Fibroblast of lung (primary cell): ENCODE measurements around the gene STXBP6. TPM values are rescaled to one million over a fixed set of nuclear protein-coding genes. Genes with fewer than 3 reads are reported as not detected.

Experiments
- DNase-seq, 2 donors: peaks; one replicate each; pipeline versions ENCODE4 v3.0.0 to v3.0.0-alpha.2; 2010; ENCODE audit warnings: low read depth in 2 of 2
- H2AFZ ChIP-seq: 2 replicates; pipeline ENCODE4 v1.5.1; 2012; ENCODE audit warnings: low read length, control low read depth, inconsistent platforms
- H3K27ac ChIP-seq: 2 replicates; pipeline ENCODE4 v1.5.1; 2011; ENCODE audit warnings: low read length, control low read depth; ENCODE audit not compliant: insufficient read depth
- H3K27me3 ChIP-seq: 2 replicates; pipeline ENCODE4 v1.5.1; 2011; ENCODE audit warnings: mild to moderate bottlenecking, low read length; ENCODE audit not compliant: control insufficient read depth, insufficient read depth
- H3K36me3 ChIP-seq: 2 replicates; pipeline ENCODE4 v1.5.1; 2011; ENCODE audit warnings: low read length; ENCODE audit not compliant: control insufficient read depth, insufficient read depth
- H3K4me1 ChIP-seq: 2 replicates; pipeline ENCODE4 v1.5.1; 2011; ENCODE audit warnings: low read length; ENCODE audit not compliant: control insufficient read depth, insufficient read depth; ENCODE audit errors: extremely low read depth
- H3K4me2 ChIP-seq: 2 replicates; pipeline ENCODE4 v1.5.1; 2011; ENCODE audit warnings: low read length, control low read depth; ENCODE audit not compliant: insufficient read depth; ENCODE audit errors: extremely low read depth
- H3K4me3 ChIP-seq, 4 experiments: fragments of 200-600 bp in 1 of 4; sonication (generic) in 1 of 4; replicated peaks in 1 of 4; 2 replicates each; pipeline ENCODE4 v1.5.1; 2011 to 2016; ENCODE audit warnings: low read length in 4 of 4, low read depth in 3 of 4, mild to moderate bottlenecking in 3 of 4, control low read depth in 2 of 4, inconsistent platforms in 1 of 4, mixed read lengths in 1 of 4; ENCODE audit not compliant: insufficient read depth in 1 of 4; ENCODE audit errors: control extremely low read depth in 1 of 4
- H3K79me2 ChIP-seq: 2 replicates; pipeline ENCODE4 v1.5.1; 2012; ENCODE audit warnings: mild to moderate bottlenecking, low read length, inconsistent platforms; ENCODE audit not compliant: control insufficient read depth, insufficient read depth
- H3K9ac ChIP-seq: 2 replicates; pipeline ENCODE4 v1.5.1; 2011; ENCODE audit warnings: mild to moderate bottlenecking, low read length, control low read depth; ENCODE audit not compliant: insufficient read depth
- H3K9me3 ChIP-seq: 2 replicates; pipeline ENCODE4 v1.5.1; 2012; ENCODE audit warnings: low read depth, low read length; ENCODE audit not compliant: control insufficient read depth, insufficient read depth
- H4K20me1 ChIP-seq: 2 replicates; pipeline ENCODE4 v1.5.1; 2011; ENCODE audit warnings: low read length; ENCODE audit not compliant: control insufficient read depth, insufficient read depth; ENCODE audit errors: extremely low read depth
- EZH2 ChIP-seq: IDR thresholded peaks from 2 replicates; pipeline ENCODE4 v1.5.1; 2012; ENCODE audit warnings: low read length, control low read depth, mild to moderate bottlenecking; ENCODE audit errors: missing control alignments
- polyA plus RNA-seq, 2 donors: library from polyadenylated mRNA; depleted of rRNA in 1 of 2; stranded (reverse) in 1 of 2; unstranded in 1 of 2; fragments of >200 nt; gene quantifications; 2 replicates each; pipeline ENCODE4 v1.2.1, GENCODE V29; 2011 to 2012; ENCODE audit warnings: missing spikeins in 1 of 2
- total RNA-seq: library from RNA; depleted of rRNA; stranded (reverse); fragments of >200 nt; gene quantifications from 2 replicates; pipeline ENCODE4 v1.2.1, GENCODE V29; 2014
- TF ChIP-seq, protein P1 (sequence below), 2 donors: IDR thresholded peaks in 1 of 2; conservative IDR thresholded peaks in 1 of 2; 1 replicate in 1 of 2; 2 replicates in 1 of 2; pipeline ENCODE4 v1.5.1; 2011 to 2012; ENCODE audit warnings: low read length in 2 of 2, control low read depth in 1 of 2, inconsistent platforms in 1 of 2, low read depth in 1 of 2, mild to moderate bottlenecking in 1 of 2

STXBP6 gene
- total and polyA plus RNA-seq, 2 donors (not counting 1 experiment from before 2014, with no cell fraction given) = 4.5 to 17.8 TPM

DNA sequence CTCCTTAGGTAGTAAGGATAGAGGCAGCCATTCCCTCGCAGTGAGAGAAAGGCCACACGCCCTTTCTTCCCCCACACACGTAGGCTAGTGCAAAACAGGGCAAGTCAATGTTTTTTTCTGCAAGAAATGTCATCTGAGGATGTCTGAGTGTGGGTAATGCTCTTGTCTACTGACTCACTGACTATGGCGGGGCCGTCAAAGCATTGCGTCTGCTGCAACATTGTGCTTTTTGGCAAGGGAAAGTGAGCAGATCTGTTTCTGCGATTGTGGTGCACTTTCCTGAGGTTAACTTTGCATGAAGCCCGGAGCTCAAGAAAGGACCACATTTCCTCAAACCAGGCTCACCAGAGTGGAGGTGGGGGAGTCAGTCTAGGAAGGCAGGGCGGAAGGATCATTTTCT lies 234.4 kb downstream of the STXBP6 start:
- Histone ChIP-seq H3K9me3 (no peaks in the 10 kb centered on the region), H3K9ac (no peak overlapping the region), H3K27me3 (no peaks in the 10 kb centered on the region), H3K4me3 (no peak overlapping the region), H3K4me1 (no peaks in the 10 kb centered on the region), H3K27ac (no peak overlapping the region), H3K4me2 (no peak overlapping the region), H3K79me2 (no peaks in the 10 kb centered on the region), H3K36me3 (no peaks in the 10 kb centered on the region), H2AFZ (no peak overlapping the region), H4K20me1 (no peaks in the 10 kb centered on the region)
- TF ChIP-seq, protein P1, sequence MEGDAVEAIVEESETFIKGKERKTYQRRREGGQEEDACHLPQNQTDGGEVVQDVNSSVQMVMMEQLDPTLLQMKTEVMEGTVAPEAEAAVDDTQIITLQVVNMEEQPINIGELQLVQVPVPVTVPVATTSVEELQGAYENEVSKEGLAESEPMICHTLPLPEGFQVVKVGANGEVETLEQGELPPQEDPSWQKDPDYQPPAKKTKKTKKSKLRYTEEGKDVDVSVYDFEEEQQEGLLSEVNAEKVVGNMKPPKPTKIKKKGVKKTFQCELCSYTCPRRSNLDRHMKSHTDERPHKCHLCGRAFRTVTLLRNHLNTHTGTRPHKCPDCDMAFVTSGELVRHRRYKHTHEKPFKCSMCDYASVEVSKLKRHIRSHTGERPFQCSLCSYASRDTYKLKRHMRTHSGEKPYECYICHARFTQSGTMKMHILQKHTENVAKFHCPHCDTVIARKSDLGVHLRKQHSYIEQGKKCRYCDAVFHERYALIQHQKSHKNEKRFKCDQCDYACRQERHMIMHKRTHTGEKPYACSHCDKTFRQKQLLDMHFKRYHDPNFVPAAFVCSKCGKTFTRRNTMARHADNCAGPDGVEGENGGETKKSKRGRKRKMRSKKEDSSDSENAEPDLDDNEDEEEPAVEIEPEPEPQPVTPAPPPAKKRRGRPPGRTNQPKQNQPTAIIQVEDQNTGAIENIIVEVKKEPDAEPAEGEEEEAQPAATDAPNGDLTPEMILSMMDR (conservative IDR thresholded peaks at IDR 0.05 in 1 of 2, IDR thresholded peaks at IDR 0.05 in 1 of 2; ENCODE audit: low read depth in 1 of 2, low read length in 2 of 2) = no peak
- no peak for TF ChIP-seq EZH2
- no peak for DNase-seq

DNA sequence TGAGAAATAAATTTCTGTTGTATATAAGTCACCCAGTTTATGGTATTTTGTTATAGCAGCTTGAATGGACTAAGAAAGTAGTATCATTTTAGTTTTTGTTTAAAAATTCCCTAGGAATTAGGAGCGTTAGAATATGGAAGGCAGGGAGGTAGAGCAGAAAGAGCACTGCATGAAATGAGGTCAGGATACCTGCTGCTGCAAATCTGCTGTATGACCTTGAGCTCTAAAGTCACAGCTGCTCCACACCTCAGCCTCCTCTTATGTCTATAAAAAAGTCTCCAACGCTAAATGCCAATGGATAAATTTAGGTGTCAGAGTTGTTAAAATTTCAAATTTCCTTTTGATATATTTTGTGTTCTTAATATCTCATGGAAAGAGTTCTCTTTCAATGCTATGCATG lies 235.0 kb downstream of the STXBP6 start:
- Histone ChIP-seq H3K27me3 (no peaks in the 10 kb centered on the region), H3K4me2 (no peak overlapping the region), H3K27ac (no peak overlapping the region), H3K79me2 (no peaks in the 10 kb centered on the region), H3K4me3 (no peak overlapping the region), H3K36me3 (no peaks in the 10 kb centered on the region), H2AFZ (no peak overlapping the region), H3K9me3 (no peaks in the 10 kb centered on the region), H4K20me1 (no peaks in the 10 kb centered on the region), H3K4me1 (no peaks in the 10 kb centered on the region), H3K9ac (no peak overlapping the region)
- no peak for DNase-seq
- TF ChIP-seq EZH2 = no peak
- TF ChIP-seq, protein P1 (conservative IDR thresholded peaks at IDR 0.05 in 1 of 2, IDR thresholded peaks at IDR 0.05 in 1 of 2; ENCODE audit: low read depth in 1 of 2, low read length in 2 of 2) = no peak

DNA sequence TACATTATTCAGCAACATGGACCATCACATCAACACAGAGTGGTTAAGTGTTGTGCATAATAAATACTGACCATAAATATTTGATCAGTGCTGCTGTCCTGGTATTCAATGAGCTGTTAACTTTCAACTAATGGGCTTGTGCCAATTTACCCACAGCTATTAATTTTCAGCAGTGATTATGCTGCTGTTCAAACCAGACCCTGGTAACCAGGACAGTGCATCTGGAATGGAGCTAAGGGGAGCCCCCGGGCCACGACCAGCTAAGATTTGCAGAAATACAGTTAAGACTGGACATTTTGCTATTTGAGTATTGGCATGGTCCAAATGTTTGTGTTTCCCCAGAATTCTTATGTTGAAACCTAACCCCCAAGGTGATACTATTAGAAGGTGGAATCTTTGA lies 235.6 kb downstream of the STXBP6 start:
- no peaks in the 10 kb centered on the region for H3K4me1 ChIP-seq
- H3K9me3 ChIP-seq = no peaks in the 10 kb centered on the region
- TF ChIP-seq EZH2 = no peak
- TF ChIP-seq, protein P1 (conservative IDR thresholded peaks at IDR 0.05 in 1 of 2, IDR thresholded peaks at IDR 0.05 in 1 of 2; ENCODE audit: low read depth in 1 of 2, low read length in 2 of 2) = no peak
- H4K20me1 ChIP-seq = no peaks in the 10 kb centered on the region
- H3K9ac ChIP-seq = no peak overlapping the region
- H3K4me2 ChIP-seq = no peak overlapping the region
- no peaks in the 10 kb centered on the region for H3K79me2 ChIP-seq
- no peak overlapping the region for H2AFZ ChIP-seq
- no peak overlapping the region for H3K4me3 ChIP-seq
- no peaks in the 10 kb centered on the region for H3K27me3 ChIP-seq
- H3K27ac ChIP-seq = no peak overlapping the region
- H3K36me3 ChIP-seq = no peaks in the 10 kb centered on the region
- no peak for DNase-seq
